ENCODE data around the gene GANC. TPM values are rescaled to one million over a fixed set of nuclear protein-coding genes. Genes with fewer than 3 reads are reported as not detected.
A peak's percentile ranks its signal among the peaks of the same experiment; 100 is the strongest.

GANC gene
- total and polyA plus RNA-seq, 9 of the 15 experiments (the other 6 are each of a cell fraction or from before 2014, with no cell fraction given) = 10.9 to 19.0 (median 14.5) TPM

DNA sequence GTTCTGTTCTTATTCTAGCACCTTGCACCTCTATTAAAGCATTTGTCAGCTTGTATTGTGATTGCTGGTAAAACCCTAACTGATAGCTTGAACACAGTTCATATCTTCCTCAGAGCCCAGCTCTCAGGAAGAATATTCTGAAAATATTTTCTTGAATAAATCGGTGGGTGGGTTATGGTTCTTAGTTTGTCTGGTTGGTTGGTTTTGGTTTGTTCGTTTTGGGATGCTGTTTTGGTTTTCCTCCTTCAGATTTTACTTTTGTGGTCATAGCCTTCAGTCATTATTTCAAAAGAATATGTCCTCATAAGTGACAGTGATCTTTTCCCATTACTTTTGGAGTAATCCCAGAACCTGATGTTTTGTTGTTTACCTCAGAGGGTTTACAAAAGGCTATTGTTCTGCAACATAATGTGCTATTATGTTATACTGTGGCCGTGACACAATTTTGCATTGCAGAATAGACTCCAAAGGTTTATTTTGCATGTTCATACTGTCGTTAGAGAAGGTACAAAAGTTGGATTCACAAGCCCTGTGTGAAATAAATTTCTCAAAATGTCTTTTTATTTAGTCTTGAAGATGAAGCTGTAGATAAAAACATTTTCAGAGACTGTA is 2.9 kb downstream of the GANC start (continued):
- TF ChIP-seq, protein P1, sequence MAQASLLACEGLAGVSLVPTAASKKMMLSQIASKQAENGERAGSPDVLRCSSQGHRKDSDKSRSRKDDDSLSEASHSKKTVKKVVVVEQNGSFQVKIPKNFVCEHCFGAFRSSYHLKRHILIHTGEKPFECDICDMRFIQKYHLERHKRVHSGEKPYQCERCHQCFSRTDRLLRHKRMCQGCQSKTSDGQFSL (CRISPR knock-in tag; IDR thresholded peaks at IDR 0.05) = no peak
- TF ChIP-seq, protein P1 (tag; IDR thresholded peaks at IDR 0.05) = no peak
- TF ChIP-seq, protein P2, sequence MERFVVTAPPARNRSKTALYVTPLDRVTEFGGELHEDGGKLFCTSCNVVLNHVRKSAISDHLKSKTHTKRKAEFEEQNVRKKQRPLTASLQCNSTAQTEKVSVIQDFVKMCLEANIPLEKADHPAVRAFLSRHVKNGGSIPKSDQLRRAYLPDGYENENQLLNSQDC (CRISPR knock-in tag; IDR thresholded peaks at IDR 0.05) = no peak
- TF ChIP-seq NFATC3 (IDR thresholded peaks at IDR 0.05) = no peak
- TF ChIP-seq BHLHE40 (IDR thresholded peaks at IDR 0.05; ENCODE audit: low read length) = no peak
- TF ChIP-seq, protein P3, sequence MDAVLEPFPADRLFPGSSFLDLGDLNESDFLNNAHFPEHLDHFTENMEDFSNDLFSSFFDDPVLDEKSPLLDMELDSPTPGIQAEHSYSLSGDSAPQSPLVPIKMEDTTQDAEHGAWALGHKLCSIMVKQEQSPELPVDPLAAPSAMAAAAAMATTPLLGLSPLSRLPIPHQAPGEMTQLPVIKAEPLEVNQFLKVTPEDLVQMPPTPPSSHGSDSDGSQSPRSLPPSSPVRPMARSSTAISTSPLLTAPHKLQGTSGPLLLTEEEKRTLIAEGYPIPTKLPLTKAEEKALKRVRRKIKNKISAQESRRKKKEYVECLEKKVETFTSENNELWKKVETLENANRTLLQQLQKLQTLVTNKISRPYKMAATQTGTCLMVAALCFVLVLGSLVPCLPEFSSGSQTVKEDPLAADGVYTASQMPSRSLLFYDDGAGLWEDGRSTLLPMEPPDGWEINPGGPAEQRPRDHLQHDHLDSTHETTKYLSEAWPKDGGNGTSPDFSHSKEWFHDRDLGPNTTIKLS (IDR thresholded peaks at IDR 0.05; ENCODE audit: borderline replicate concordance, low read depth) = no peak
- TF ChIP-seq, protein P4, sequence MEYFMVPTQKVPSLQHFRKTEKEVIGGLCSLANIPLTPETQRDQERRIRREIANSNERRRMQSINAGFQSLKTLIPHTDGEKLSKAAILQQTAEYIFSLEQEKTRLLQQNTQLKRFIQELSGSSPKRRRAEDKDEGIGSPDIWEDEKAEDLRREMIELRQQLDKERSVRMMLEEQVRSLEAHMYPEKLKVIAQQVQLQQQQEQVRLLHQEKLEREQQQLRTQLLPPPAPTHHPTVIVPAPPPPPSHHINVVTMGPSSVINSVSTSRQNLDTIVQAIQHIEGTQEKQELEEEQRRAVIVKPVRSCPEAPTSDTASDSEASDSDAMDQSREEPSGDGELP (CRISPR knock-in tag; IDR thresholded peaks at IDR 0.05; ENCODE audit: borderline replicate concordance) = no peak
- TF ChIP-seq POLR2B (IDR thresholded peaks at IDR 0.05; ENCODE audit: low read depth, partially characterized antibody) = peak; percentile 37
- TF ChIP-seq NFXL1 (CRISPR knock-in tag; IDR thresholded peaks at IDR 0.05) = no peak
- TF ChIP-seq NFYB (IDR thresholded peaks at IDR 0.05; ENCODE audit: extremely low read depth, insufficient read length) = no peak
- no peak for TF ChIP-seq HDAC8 (tag; IDR thresholded peaks at IDR 0.05)
- TF ChIP-seq RBBP5 (IDR thresholded peaks at IDR 0.05; ENCODE audit: borderline replicate concordance, insufficient read depth, low read length, poor library complexity, severe bottlenecking) = no peak
- TF ChIP-seq, protein P5, sequence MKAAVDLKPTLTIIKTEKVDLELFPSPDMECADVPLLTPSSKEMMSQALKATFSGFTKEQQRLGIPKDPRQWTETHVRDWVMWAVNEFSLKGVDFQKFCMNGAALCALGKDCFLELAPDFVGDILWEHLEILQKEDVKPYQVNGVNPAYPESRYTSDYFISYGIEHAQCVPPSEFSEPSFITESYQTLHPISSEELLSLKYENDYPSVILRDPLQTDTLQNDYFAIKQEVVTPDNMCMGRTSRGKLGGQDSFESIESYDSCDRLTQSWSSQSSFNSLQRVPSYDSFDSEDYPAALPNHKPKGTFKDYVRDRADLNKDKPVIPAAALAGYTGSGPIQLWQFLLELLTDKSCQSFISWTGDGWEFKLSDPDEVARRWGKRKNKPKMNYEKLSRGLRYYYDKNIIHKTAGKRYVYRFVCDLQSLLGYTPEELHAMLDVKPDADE (conservative IDR thresholded peaks at IDR 0.05; ENCODE audit: control insufficient read depth, low read depth, low read length) = no peak
- no peak for TF ChIP-seq ZNF133 (CRISPR knock-in tag; IDR thresholded peaks at IDR 0.05)
- TF ChIP-seq, protein P6, sequence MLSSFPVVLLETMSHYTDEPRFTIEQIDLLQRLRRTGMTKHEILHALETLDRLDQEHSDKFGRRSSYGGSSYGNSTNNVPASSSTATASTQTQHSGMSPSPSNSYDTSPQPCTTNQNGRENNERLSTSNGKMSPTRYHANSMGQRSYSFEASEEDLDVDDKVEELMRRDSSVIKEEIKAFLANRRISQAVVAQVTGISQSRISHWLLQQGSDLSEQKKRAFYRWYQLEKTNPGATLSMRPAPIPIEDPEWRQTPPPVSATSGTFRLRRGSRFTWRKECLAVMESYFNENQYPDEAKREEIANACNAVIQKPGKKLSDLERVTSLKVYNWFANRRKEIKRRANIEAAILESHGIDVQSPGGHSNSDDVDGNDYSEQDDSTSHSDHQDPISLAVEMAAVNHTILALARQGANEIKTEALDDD (IDR thresholded peaks at IDR 0.05) = 0 out of 2 replicates have a peak, but pooled peaks have one; percentile 52
- 0 out of 4 replicates have a peak, but pooled peaks of 1 of the 2 experiments have one; percentile 38 for TF ChIP-seq HDAC1 (IDR thresholded peaks at IDR 0.05)
- TF ChIP-seq CBX5 (IDR thresholded peaks at IDR 0.05; ENCODE audit: borderline replicate concordance, low read depth) = no peak
- peak; percentile 45 for TF ChIP-seq BRD9 (IDR thresholded peaks at IDR 0.05; ENCODE audit: low read depth, partially characterized antibody)
- no peak for TF ChIP-seq KLF6 (CRISPR knock-in tag; IDR thresholded peaks at IDR 0.05; ENCODE audit: borderline replicate concordance)
